SJCRH30 (cell line): Measurements from ENCODE around the gene ABAT. TPM values are rescaled to one million over a fixed set of nuclear protein-coding genes. Genes with fewer than 3 reads are reported as not detected.

Experiments
- DNase-seq, 2 experiments: peaks; one replicate each; pipeline ENCODE4 v3.0.0-alpha.2; 2015 to 2020
- H3K27ac ChIP-seq: fragments of 250-450 bp; sonication (Bioruptor Pico); 2 replicates; pipeline ENCODE4 v1.5.1; 2020; ENCODE audit warnings: mild to moderate bottlenecking, moderate library complexity
- H3K27me3 ChIP-seq: fragments of 250-450 bp; sonication (Bioruptor Pico); 2 replicates; pipeline ENCODE4 v1.5.1; 2020; ENCODE audit warnings: mild to moderate bottlenecking, moderate library complexity
- H3K36me3 ChIP-seq: fragments of 250-450 bp; sonication (Bioruptor Pico); 2 replicates; pipeline ENCODE4 v1.5.1; 2020; ENCODE audit warnings: mild to moderate bottlenecking, moderate library complexity
- H3K4me1 ChIP-seq: fragments of 250-450 bp; sonication (Bioruptor Pico); 2 replicates; pipeline ENCODE4 v1.5.1; 2020; ENCODE audit warnings: mild to moderate bottlenecking, moderate library complexity
- H3K4me3 ChIP-seq: fragments of 250-450 bp; sonication (Bioruptor Pico); 2 replicates; pipeline ENCODE4 v1.5.1; 2020; ENCODE audit warnings: mild to moderate bottlenecking, moderate library complexity
- H3K9me3 ChIP-seq: fragments of 250-450 bp; sonication (Bioruptor Pico); replicated peaks from 2 replicates; pipeline ENCODE4 v1.5.1; 2020; ENCODE audit warnings: mild to moderate bottlenecking, moderate library complexity
- total RNA-seq: library from RNA; depleted of rRNA; stranded (reverse); fragments of >200 nt; shearing (Covaris generic); gene quantifications from 2 replicates; pipeline ENCODE4 v1.2.3, GENCODE V29; 2014; rRNA removed

ABAT gene
- total RNA-seq, 1 experiment from 2014 or later = 79.1 TPM

GRCh38 chr16:8822403-8822802 lies 148.0 kb downstream of the ABAT start:
- DNase-seq = no peak
- peaks cover 39% of the 10 kb centered on the region for H3K36me3 ChIP-seq
- no peaks in the 10 kb centered on the region for H3K27me3 ChIP-seq
- H3K9me3 ChIP-seq = no peaks in the 10 kb centered on the region
- H3K27ac ChIP-seq = no peak overlapping the region
- H3K4me3 ChIP-seq = no peak overlapping the region
- H3K4me1 ChIP-seq = no peaks in the 10 kb centered on the region

- H3K9me3 ChIP-seq = no peaks in the 10 kb centered on the region
- H3K4me1 ChIP-seq = no peaks in the 10 kb centered on the region
- peaks cover 32% of the 10 kb centered on the region for H3K36me3 ChIP-seq
- no peaks in the 10 kb centered on the region for H3K27me3 ChIP-seq
- no peak overlapping the region for H3K27ac ChIP-seq
- no peak for DNase-seq
- no peak overlapping the region for H3K4me3 ChIP-seq
These were observed 152.0 kb downstream of the ABAT start for GRCh38 chr16:8826278-8826879.

- peaks cover 28% of the 10 kb centered on the region for H3K36me3 ChIP-seq
- no peak overlapping the region for H3K4me3 ChIP-seq
- no peak for DNase-seq
- no peaks in the 10 kb centered on the region for H3K27me3 ChIP-seq
- no peaks in the 10 kb centered on the region for H3K4me1 ChIP-seq
- H3K9me3 ChIP-seq = no peaks in the 10 kb centered on the region
- H3K27ac ChIP-seq = no peak overlapping the region
These were observed 154.2 kb downstream of the ABAT start for GRCh38 chr16:8828541-8829165.

GRCh38 chr16:8831450-8831849 lies 157.0 kb downstream of the ABAT start:
- H3K4me3 ChIP-seq = no peak overlapping the region
- H3K36me3 ChIP-seq = peaks cover 17% of the 10 kb centered on the region
- H3K9me3 ChIP-seq = no peaks in the 10 kb centered on the region
- no peak for DNase-seq
- no peak overlapping the region for H3K27ac ChIP-seq
- H3K4me1 ChIP-seq = no peaks in the 10 kb centered on the region
- no peaks in the 10 kb centered on the region for H3K27me3 ChIP-seq

- H3K27me3 ChIP-seq = no peaks in the 10 kb centered on the region
- H3K27ac ChIP-seq = no peak overlapping the region
- H3K4me1 ChIP-seq = no peaks in the 10 kb centered on the region
- H3K4me3 ChIP-seq = no peak overlapping the region
- no peak for DNase-seq
- H3K9me3 ChIP-seq = no peaks in the 10 kb centered on the region
- H3K36me3 ChIP-seq = peaks cover 15% of the 10 kb centered on the region; the same call in 1 of the 2 replicates
These were observed 157.7 kb downstream of the ABAT start for GRCh38 chr16:8831871-8832716.

- H3K27me3 ChIP-seq = no peaks in the 10 kb centered on the region
- no peak overlapping the region for H3K4me3 ChIP-seq
- H3K4me1 ChIP-seq = no peaks in the 10 kb centered on the region
- no peak for DNase-seq
- H3K9me3 ChIP-seq = no peaks in the 10 kb centered on the region
- peaks cover 15% of the 10 kb centered on the region; the same call in 1 of the 2 replicates for H3K36me3 ChIP-seq
- H3K27ac ChIP-seq = no peak overlapping the region
These were observed 158.3 kb downstream of the ABAT start for GRCh38 chr16:8832717-8833105.

Other genes starting within 250 kb of the ABAT start
- not detected in 2 replicates for gene TMEM114, start 84.1 kb upstream of the ABAT start, total RNA-seq
- gene METTL22, start 52.9 kb upstream of the ABAT start, total RNA-seq = 11.3 and 15.2 TPM in 2 replicates
- gene TMEM186, start 123.0 kb downstream of the ABAT start, total RNA-seq = 4.1 and 5.1 TPM in 2 replicates
- 31.1 and 40.3 TPM in 2 replicates for gene PMM2, start 123.2 kb downstream of the ABAT start, total RNA-seq
- 196 and 233 TPM in 2 replicates for gene CARHSP1, start 194.4 kb downstream of the ABAT start, total RNA-seq
- not detected in 2 replicates for gene LITAFD, start 207.7 kb downstream of the ABAT start, total RNA-seq